ENCODE measurements around the gene ELAVL1. TPM values are rescaled to one million over a fixed set of nuclear protein-coding genes. Genes with fewer than 3 reads are reported as not detected.

ELAVL1 gene
- total and polyA plus RNA-seq, 7 donors: 22.3 to 57.9 (median 44.5) TPM

GRCh38 chr19:7975037-7975436 lies 30.4 kb downstream of the ELAVL1 start:
- H3K4me3 ChIP-seq: no peak overlapping the region
- H3K4me1 ChIP-seq: peaks cover 22% of the 10 kb centered on the region
- 34 to 51% (median 37%) methylated on average over 7 of the region's 7 CpGs for WGBS, 3 donors
- peak; percentile 51 to 70 (median 56) for ATAC-seq
- H3K27me3 ChIP-seq (ENCODE audit: insufficient read depth in 3 of 3, low read length in 2 of 3): no peaks in the 10 kb centered on the region
- peaks cover 2 to 53% of the 10 kb centered on the region in 2 donors for H3K36me3 ChIP-seq (ENCODE audit: insufficient read depth in 1 of 2, low read depth in 1 of 2)
- DNase-seq: peak; percentile 43 to 70
- H3K27ac ChIP-seq: no peak overlapping the region
- TF ChIP-seq, protein P1, sequence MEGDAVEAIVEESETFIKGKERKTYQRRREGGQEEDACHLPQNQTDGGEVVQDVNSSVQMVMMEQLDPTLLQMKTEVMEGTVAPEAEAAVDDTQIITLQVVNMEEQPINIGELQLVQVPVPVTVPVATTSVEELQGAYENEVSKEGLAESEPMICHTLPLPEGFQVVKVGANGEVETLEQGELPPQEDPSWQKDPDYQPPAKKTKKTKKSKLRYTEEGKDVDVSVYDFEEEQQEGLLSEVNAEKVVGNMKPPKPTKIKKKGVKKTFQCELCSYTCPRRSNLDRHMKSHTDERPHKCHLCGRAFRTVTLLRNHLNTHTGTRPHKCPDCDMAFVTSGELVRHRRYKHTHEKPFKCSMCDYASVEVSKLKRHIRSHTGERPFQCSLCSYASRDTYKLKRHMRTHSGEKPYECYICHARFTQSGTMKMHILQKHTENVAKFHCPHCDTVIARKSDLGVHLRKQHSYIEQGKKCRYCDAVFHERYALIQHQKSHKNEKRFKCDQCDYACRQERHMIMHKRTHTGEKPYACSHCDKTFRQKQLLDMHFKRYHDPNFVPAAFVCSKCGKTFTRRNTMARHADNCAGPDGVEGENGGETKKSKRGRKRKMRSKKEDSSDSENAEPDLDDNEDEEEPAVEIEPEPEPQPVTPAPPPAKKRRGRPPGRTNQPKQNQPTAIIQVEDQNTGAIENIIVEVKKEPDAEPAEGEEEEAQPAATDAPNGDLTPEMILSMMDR (IDR thresholded peaks at IDR 0.05): no peak
- intact Hi-C loops (cut with DNase I): loop anchor here in 1 of 2 donors (2.0 kb wide), 1 partner anchor 30 kb away; the partner anchor contains the start of gene ELAVL1
- no peaks in the 10 kb centered on the region for H3K9me3 ChIP-seq

DNA sequence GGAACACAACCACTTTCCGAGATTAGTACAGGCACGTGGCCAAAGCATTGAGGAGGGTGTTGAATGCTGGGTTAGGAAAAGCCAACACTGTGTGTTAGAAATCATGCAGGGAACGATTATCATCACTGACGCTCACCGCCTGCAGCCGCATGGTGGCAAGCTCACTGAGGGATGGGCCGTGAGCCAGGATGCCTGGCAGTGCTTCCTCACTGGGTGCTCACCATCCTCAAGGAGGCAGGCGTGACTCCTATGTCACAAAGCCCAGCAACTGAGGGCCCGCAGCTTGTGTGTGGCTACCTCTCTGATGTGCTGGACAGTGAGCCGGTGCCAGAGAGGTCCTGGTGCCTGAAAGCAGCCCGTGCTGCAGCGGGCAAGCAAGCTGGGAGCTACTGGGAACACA lies 31.6 kb downstream of the ELAVL1 start:
- Histone ChIP-seq H3K27me3 (ENCODE audit: insufficient read depth in 3 of 3, low read length in 2 of 3) (no peaks in the 10 kb centered on the region), H3K36me3 (ENCODE audit: insufficient read depth in 1 of 2, low read depth in 1 of 2) (peaks cover 0 to 54% of the 10 kb centered on the region in 2 donors), H3K4me3 (no peak overlapping the region), H3K4me1 (peaks cover 22% of the 10 kb centered on the region), H3K27ac (no peak overlapping the region), H3K9me3 (no peaks in the 10 kb centered on the region)
- TF ChIP-seq, protein P1 (IDR thresholded peaks at IDR 0.05): no peak
- peak; percentile 66 to 88 for DNase-seq
- WGBS, 3 donors: 45 to 68% (median 49%) methylated on average over 12 of the region's 12 CpGs
- intact Hi-C loops (cut with DNase I): loop anchor here in 1 of 2 donors (2.0 kb wide), 1 partner anchor 31 kb away; the partner anchor contains the start of gene ELAVL1
- ATAC-seq: peak; percentile 76 to 89 (median 82)

- 77 to 88% (median 81%) methylated on average over 34 to 35 of the region's 35 CpGs for WGBS, 3 donors
- Histone ChIP-seq H3K9me3 (no peaks in the 10 kb centered on the region), H3K27me3 (ENCODE audit: insufficient read depth in 3 of 3, low read length in 2 of 3) (no peaks in the 10 kb centered on the region), H3K27ac (no peak overlapping the region), H3K36me3 (ENCODE audit: insufficient read depth in 1 of 2, low read depth in 1 of 2) (peaks cover 6 to 61% of the 10 kb centered on the region in 2 donors), H3K4me1 (peaks cover 16% of the 10 kb centered on the region), H3K4me3 (no peak overlapping the region)
- DNase-seq: no peak
- intact Hi-C loops (cut with DNase I): loop anchor here in 1 of 2 donors (2.0 kb wide), 1 partner anchor 31 kb away; no protein-coding TSS in a partner anchor
- no peak for ATAC-seq
- TF ChIP-seq, protein P1 (IDR thresholded peaks at IDR 0.05): no peak
Measured at GRCh38 chr19:7971553-7972520, 33.6 kb downstream of the ELAVL1 start.

DNA sequence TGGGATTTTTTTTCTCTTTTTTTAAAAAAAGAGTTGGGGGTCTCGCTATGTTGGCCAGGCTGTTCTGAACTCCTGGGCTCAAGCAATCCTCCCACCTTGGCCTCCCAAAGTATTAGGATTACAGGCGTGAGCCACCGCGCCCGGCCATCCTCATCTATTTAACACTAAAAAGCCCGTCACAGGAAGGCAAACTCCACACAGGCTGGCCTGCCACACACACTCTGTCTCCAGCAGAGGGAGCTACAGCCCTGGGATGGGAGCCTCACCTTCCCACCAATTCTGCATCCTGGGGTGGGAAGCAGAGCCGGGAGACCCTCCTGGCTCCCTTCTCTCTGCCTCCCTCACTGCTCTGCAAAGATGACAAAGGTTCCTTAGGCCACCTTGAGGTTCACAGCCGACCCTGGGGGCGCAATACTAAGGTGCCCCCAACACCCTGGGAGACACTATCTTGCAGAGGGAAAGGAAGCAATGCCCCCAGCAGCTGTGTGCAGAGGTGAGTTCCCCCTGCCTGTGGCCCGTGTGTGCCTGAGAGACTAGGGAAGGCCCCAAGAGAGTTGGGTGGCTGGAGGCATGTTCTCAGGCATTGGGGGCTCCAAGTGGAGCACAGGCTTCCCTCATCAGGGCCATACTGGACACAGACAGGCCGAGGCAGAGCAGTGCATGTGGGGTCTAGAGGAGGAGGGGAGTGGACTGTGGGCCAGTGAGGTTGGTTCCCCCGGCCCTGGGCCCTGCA lies 34.6 kb downstream of the ELAVL1 start:
- DNase-seq: peak in 1 of 2 donors; percentile 65
- no peak overlapping the region for H3K27ac ChIP-seq
- H3K4me1 ChIP-seq: peaks cover 16% of the 10 kb centered on the region
- H3K27me3 ChIP-seq (ENCODE audit: insufficient read depth in 3 of 3, low read length in 2 of 3): no peaks in the 10 kb centered on the region
- peak in 2 of 4 donors; percentile 39 to 40 for ATAC-seq
- WGBS, 3 donors: 72 to 76% (median 75%) methylated on average over 12 of the region's 12 CpGs
- H3K9me3 ChIP-seq: no peaks in the 10 kb centered on the region
- intact Hi-C loops (cut with DNase I): loop anchor here in 1 of 2 donors (2.0 kb wide), 1 partner anchor 32 kb away; no protein-coding TSS in a partner anchor
- no peak overlapping the region for H3K4me3 ChIP-seq
- H3K36me3 ChIP-seq (ENCODE audit: insufficient read depth in 1 of 2, low read depth in 1 of 2): peaks cover 9 to 69% of the 10 kb centered on the region in 2 donors
- TF ChIP-seq, protein P1 (IDR thresholded peaks at IDR 0.05): peak; percentile 60
